Osteocyte (in vitro differentiated cells): ENCODE results near the gene OOSP4B. TPM values are rescaled to one million over a fixed set of nuclear protein-coding genes. Genes with fewer than 3 reads are reported as not detected.
"Not testable (repeated sequence)": the region's sequence is repeated elsewhere in the genome, so short reads cannot be mapped to it uniquely, and the experiment has no call there.

ENCODE experiments used
- DNase-seq: peaks from one replicate; pipeline ENCODE4 v3.0.0; 2021; ENCODE audit warnings: mixed read lengths; ENCODE audit not compliant: unreplicated experiment; ENCODE audit errors: extremely low spot score
- H3K27ac Mint-ChIP-seq: one replicate; pipeline ENCODE4 v1.8.0; 2021; ENCODE audit warnings: mild to moderate bottlenecking, mixed read lengths; ENCODE audit not compliant: unreplicated experiment
- H3K27me3 Mint-ChIP-seq: one replicate; pipeline ENCODE4 v1.8.0; 2021; ENCODE audit warnings: mixed read lengths; ENCODE audit not compliant: unreplicated experiment
- H3K36me3 Mint-ChIP-seq: one replicate; pipeline ENCODE4 v1.8.0; 2021; ENCODE audit warnings: mixed read lengths; ENCODE audit not compliant: unreplicated experiment
- H3K4me1 Mint-ChIP-seq: one replicate; pipeline ENCODE4 v1.8.0; 2021; ENCODE audit warnings: mixed read lengths; ENCODE audit not compliant: unreplicated experiment
- H3K4me3 Mint-ChIP-seq: one replicate; pipeline ENCODE4 v1.8.0; 2021; ENCODE audit warnings: mild to moderate bottlenecking, moderate library complexity, mixed read lengths; ENCODE audit not compliant: unreplicated experiment
- H3K9me3 Mint-ChIP-seq: one replicate; pipeline ENCODE4 v1.8.0; 2021; ENCODE audit warnings: mixed read lengths; ENCODE audit not compliant: unreplicated experiment
- CTCF ChIP-seq: fragments of 200-600 bp; sonication (generic); IDR thresholded peaks from 2 replicates; pipeline ENCODE4 v1.5.0; 2021; ENCODE audit warnings: antibody characterized with exemption, mild to moderate bottlenecking, moderate library complexity
- long read RNA-seq: library from polyadenylated mRNA; unstranded; transcript quantifications from one replicate; pipeline ENCODE4 v2.0.0, GENCODE V29; 2021
- total RNA-seq: library from RNA; stranded (reverse); gene quantifications from 2 replicates; pipeline ENCODE4 v1.2.1, GENCODE V29; 2021

Gene OOSP4B
- not detected in 2 replicates for total RNA-seq
- long read RNA-seq: 0 reads

- H3K36me3 Mint-ChIP-seq: no peaks in the 10 kb centered on the region
- no peaks in the 10 kb centered on the region for H3K4me1 Mint-ChIP-seq
- H3K4me3 Mint-ChIP-seq: no peak within 1 kb of the TSS
Measured at GRCh38 chr11:60016881-60017280, at the start of gene OOSP4B. Gene OOSP4B (plus strand): TSS chr11:60017181.

DNA sequence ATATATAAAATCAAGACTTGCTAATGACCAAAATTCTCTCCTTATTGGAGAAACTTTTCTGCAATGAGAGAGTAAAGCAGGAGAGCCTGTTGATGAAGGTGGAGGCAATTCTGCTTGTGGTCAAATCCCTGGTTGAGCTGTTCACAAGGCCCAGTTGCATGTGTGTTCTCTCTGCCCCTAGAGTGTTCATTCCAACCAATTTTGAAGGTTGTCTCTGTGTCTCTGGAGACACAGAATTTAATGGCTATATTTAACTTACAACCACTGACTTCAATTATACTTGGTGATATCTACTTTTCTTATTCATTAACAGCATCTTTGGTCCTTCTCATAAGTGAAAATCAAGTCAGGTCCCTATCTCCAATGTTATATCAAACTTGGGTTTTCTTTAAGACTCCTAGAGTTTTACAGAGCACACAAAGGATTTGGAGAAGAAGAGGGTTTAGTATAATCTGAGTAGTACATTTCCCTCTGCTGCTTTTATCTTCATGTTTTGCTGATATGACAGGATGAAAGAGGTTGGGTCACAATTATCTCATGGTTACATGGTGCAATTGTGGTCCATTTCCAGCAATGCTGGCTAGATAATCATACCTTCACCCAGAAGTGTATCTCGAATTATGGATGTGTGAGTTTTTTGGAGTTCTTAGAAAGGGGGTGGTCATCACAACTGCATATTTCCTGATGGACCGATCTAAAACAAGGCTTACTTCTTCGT is 49.1 kb upstream of the OOSP4B start:
- Mint-ChIP-seq H3K9me3 (no peaks in the 10 kb centered on the region), H3K4me3 (no peak overlapping the region), H3K4me1 (no peaks in the 10 kb centered on the region), H3K36me3 (no peaks in the 10 kb centered on the region), H3K27ac (no peak overlapping the region), H3K27me3 (no peaks in the 10 kb centered on the region)
- no peak for TF ChIP-seq CTCF
- DNase-seq: no peak

More at GRCh38 chr11:60016881-60017280, at the start of gene OOSP4B:
- H3K9me3 Mint-ChIP-seq: peaks cover 10% of the 10 kb centered on the region
- no peak for DNase-seq
- no peak within 1 kb of the TSS for H3K27ac Mint-ChIP-seq
- no peaks in the 10 kb centered on the region for H3K27me3 Mint-ChIP-seq
- TF ChIP-seq CTCF: no peak

- no peak overlapping the region for H3K27ac Mint-ChIP-seq
- H3K4me1 Mint-ChIP-seq: no peaks in the 10 kb centered on the region
- H3K27me3 Mint-ChIP-seq: no peaks in the 10 kb centered on the region
- no peak for TF ChIP-seq CTCF
- H3K4me3 Mint-ChIP-seq: no peak overlapping the region
- H3K36me3 Mint-ChIP-seq: no peaks in the 10 kb centered on the region
- no peak for DNase-seq
- H3K9me3 Mint-ChIP-seq: no peaks in the 10 kb centered on the region
Measured at GRCh38 chr11:59968395-59968783, 48.6 kb upstream of the OOSP4B start.

- no peak for DNase-seq
- Mint-ChIP-seq H3K9me3 (no peaks in the 10 kb centered on the region), H3K27me3 (no peaks in the 10 kb centered on the region), H3K27ac (no peak overlapping the region), H3K4me1 (no peaks in the 10 kb centered on the region), H3K36me3 (no peaks in the 10 kb centered on the region), H3K4me3 (no peak overlapping the region)
- no peak for TF ChIP-seq CTCF
Measured at GRCh38 chr11:59973097-59973496, 43.9 kb upstream of the OOSP4B start.

- no peaks in the 10 kb centered on the region for H3K27me3 Mint-ChIP-seq
Measured at GRCh38 chr11:59981106-59981770, 35.7 kb upstream of the OOSP4B start.

GRCh38 chr11:59982037-59982436 is 34.9 kb upstream of the OOSP4B start:
- not testable (repeated sequence) for H3K4me3 Mint-ChIP-seq, H3K27ac Mint-ChIP-seq, H3K9me3 Mint-ChIP-seq, H3K36me3 Mint-ChIP-seq, H3K4me1 Mint-ChIP-seq, DNase-seq, H3K27me3 Mint-ChIP-seq

More at GRCh38 chr11:59981106-59981770, 35.7 kb upstream of the OOSP4B start:
- no peak for TF ChIP-seq CTCF
- no peak for DNase-seq
- Mint-ChIP-seq H3K9me3 (no peaks in the 10 kb centered on the region), H3K27ac (no peak overlapping the region), H3K4me1 (no peaks in the 10 kb centered on the region), H3K36me3 (no peaks in the 10 kb centered on the region), H3K4me3 (no peak overlapping the region)
